HUES48 (cell line): ENCODE measurements around the gene CCRL2.

Experiments used
- H3K27ac ChIP-seq: one replicate; pipeline ENCODE4 v1.7.0; 2013; ENCODE audit warnings: low read depth, low read length, inconsistent platforms
- H3K27me3 ChIP-seq: 2 replicates; pipeline ENCODE4 v1.6.1; 2013; ENCODE audit warnings: mild to moderate bottlenecking, low read length; ENCODE audit not compliant: control insufficient read depth, insufficient read depth
- H3K36me3 ChIP-seq: 2 replicates; pipeline ENCODE4 v1.6.1; 2013; ENCODE audit warnings: low read length; ENCODE audit not compliant: control insufficient read depth, insufficient read depth
- H3K4me1 ChIP-seq: 2 replicates; pipeline ENCODE4 v1.6.1; 2013; ENCODE audit warnings: mild to moderate bottlenecking, low read length; ENCODE audit not compliant: control insufficient read depth, insufficient read depth
- H3K4me3 ChIP-seq: 2 replicates; pipeline ENCODE4 v1.5.1; 2013; ENCODE audit warnings: mild to moderate bottlenecking, low read depth, low read length
- H3K9ac ChIP-seq: 2 replicates; pipeline ENCODE4 v1.6.1; 2013; ENCODE audit warnings: mild to moderate bottlenecking, low read depth, low read length, moderate library complexity
- H3K9me3 ChIP-seq: 2 replicates; pipeline ENCODE4 v1.6.1; 2013; ENCODE audit warnings: low read length; ENCODE audit not compliant: control insufficient read depth, insufficient read depth

The CCRL2 gene

GRCh38 chr3:46369675-46370132, 37.4 kb upstream of the CCRL2 start:
- no peaks in the 10 kb centered on the region for H3K36me3 ChIP-seq
- no peaks in the 10 kb centered on the region for H3K27me3 ChIP-seq
- no peak overlapping the region for H3K27ac ChIP-seq
- no peaks in the 10 kb centered on the region for H3K4me1 ChIP-seq
- H3K9me3 ChIP-seq: no peaks in the 10 kb centered on the region
- no peak overlapping the region for H3K4me3 ChIP-seq
- no peak overlapping the region for H3K9ac ChIP-seq

GRCh38 chr3:46370839-46371518, 36.1 kb upstream of the CCRL2 start, which contains the start of gene CCR5:
TSS of gene CCR5 (plus strand) at chr3:46370946. CDS start at chr3:46372903, 1,957 bp downstream.
- Histone ChIP-seq H3K9me3 (no peaks in the 10 kb centered on the region), H3K27me3 (no peaks in the 10 kb centered on the region), H3K4me3 (no peak within 1 kb of the TSS), H3K27ac (no peak within 1 kb of the TSS), H3K9ac (no peak within 1 kb of the TSS), H3K36me3 (no peaks in the 10 kb centered on the region), H3K4me1 (peaks cover 10% of the 10 kb centered on the region)

- Histone ChIP-seq H3K4me3 (no peak overlapping the region), H3K27ac (no peak overlapping the region), H3K27me3 (no peaks in the 10 kb centered on the region), H3K36me3 (no peaks in the 10 kb centered on the region), H3K9ac (no peak overlapping the region), H3K4me1 (peaks cover 13% of the 10 kb centered on the region), H3K9me3 (no peaks in the 10 kb centered on the region)
These were observed 35.3 kb upstream of the CCRL2 start for GRCh38 chr3:46371519-46372340.

GRCh38 chr3:46372492-46373359, 34.3 kb upstream of the CCRL2 start:
- Histone ChIP-seq H3K27me3 (no peaks in the 10 kb centered on the region), H3K36me3 (no peaks in the 10 kb centered on the region), H3K27ac (no peak overlapping the region), H3K9ac (no peak overlapping the region), H3K4me1 (peaks cover 13% of the 10 kb centered on the region), H3K9me3 (no peaks in the 10 kb centered on the region), H3K4me3 (no peak overlapping the region)

- H3K9me3 ChIP-seq: no peaks in the 10 kb centered on the region
- no peak overlapping the region for H3K9ac ChIP-seq
These were observed 32.3 kb upstream of the CCRL2 start for GRCh38 chr3:46374755-46375154.

GRCh38 chr3:46375218-46375617, 31.8 kb upstream of the CCRL2 start:
- no peaks in the 10 kb centered on the region for H3K27me3 ChIP-seq
- H3K9ac ChIP-seq: no peak overlapping the region
- H3K36me3 ChIP-seq: no peaks in the 10 kb centered on the region
- H3K9me3 ChIP-seq: no peaks in the 10 kb centered on the region
- H3K4me1 ChIP-seq: peaks cover 16% of the 10 kb centered on the region
- no peak overlapping the region for H3K27ac ChIP-seq
- no peak overlapping the region for H3K4me3 ChIP-seq

More at GRCh38 chr3:46374755-46375154, 32.3 kb upstream of the CCRL2 start:
- no peaks in the 10 kb centered on the region for H3K36me3 ChIP-seq
- peaks cover 13% of the 10 kb centered on the region for H3K4me1 ChIP-seq
- no peak overlapping the region for H3K4me3 ChIP-seq
- no peak overlapping the region for H3K27ac ChIP-seq
- H3K27me3 ChIP-seq: no peaks in the 10 kb centered on the region

GRCh38 chr3:46375814-46376213, 31.2 kb upstream of the CCRL2 start:
- no peak overlapping the region; the same call in 1 of the 2 replicates for H3K4me3 ChIP-seq
- no peak overlapping the region for H3K27ac ChIP-seq
- H3K9me3 ChIP-seq: no peaks in the 10 kb centered on the region
- H3K27me3 ChIP-seq: no peaks in the 10 kb centered on the region
- peaks cover 22% of the 10 kb centered on the region for H3K4me1 ChIP-seq
- no peaks in the 10 kb centered on the region for H3K36me3 ChIP-seq
- no peak overlapping the region for H3K9ac ChIP-seq

- Histone ChIP-seq H3K36me3 (no peaks in the 10 kb centered on the region), H3K9ac (no peak overlapping the region), H3K4me1 (peaks cover 27% of the 10 kb centered on the region), H3K4me3 (no peak overlapping the region), H3K27me3 (no peaks in the 10 kb centered on the region), H3K27ac (no peak overlapping the region), H3K9me3 (no peaks in the 10 kb centered on the region)
These were observed 28.6 kb upstream of the CCRL2 start for GRCh38 chr3:46378426-46378942.

- no peaks in the 10 kb centered on the region for H3K9me3 ChIP-seq
- H3K27ac ChIP-seq: peak overlapping the region; percentile 48
- H3K4me3 ChIP-seq: no peak overlapping the region
- peaks cover 25% of the 10 kb centered on the region for H3K4me1 ChIP-seq
- H3K36me3 ChIP-seq: no peaks in the 10 kb centered on the region
- no peaks in the 10 kb centered on the region for H3K27me3 ChIP-seq
- H3K9ac ChIP-seq: no peak overlapping the region
These were observed 26.4 kb upstream of the CCRL2 start for GRCh38 chr3:46380471-46381221.

- peaks cover 20% of the 10 kb centered on the region for H3K4me1 ChIP-seq
These were observed 25.4 kb upstream of the CCRL2 start for GRCh38 chr3:46381625-46382024.

More at GRCh38 chr3:46381625-46382024, 25.4 kb upstream of the CCRL2 start:
- Histone ChIP-seq H3K27me3 (no peaks in the 10 kb centered on the region), H3K9me3 (no peaks in the 10 kb centered on the region), H3K9ac (no peak overlapping the region), H3K36me3 (no peaks in the 10 kb centered on the region), H3K4me3 (no peak overlapping the region), H3K27ac (no peak overlapping the region)
